Astrocyte (in vitro differentiated cells and primary cell): ENCODE results near the gene CCR5AS.

Source experiments
- EZH2 ChIP-seq: IDR thresholded peaks from 2 replicates; pipeline ENCODE4 v1.6.1; 2012; ENCODE audit warnings: mild to moderate bottlenecking, low read length, inconsistent platforms; ENCODE audit not compliant: insufficient read depth
- TF ChIP-seq, protein P1 (sequence below): IDR thresholded peaks from 2 replicates; pipeline ENCODE4 v1.5.1; 2011; ENCODE audit warnings: low read depth, mild to moderate bottlenecking, inconsistent platforms, low read length, moderate library complexity; ENCODE audit not compliant: insufficient read depth

DNA sequence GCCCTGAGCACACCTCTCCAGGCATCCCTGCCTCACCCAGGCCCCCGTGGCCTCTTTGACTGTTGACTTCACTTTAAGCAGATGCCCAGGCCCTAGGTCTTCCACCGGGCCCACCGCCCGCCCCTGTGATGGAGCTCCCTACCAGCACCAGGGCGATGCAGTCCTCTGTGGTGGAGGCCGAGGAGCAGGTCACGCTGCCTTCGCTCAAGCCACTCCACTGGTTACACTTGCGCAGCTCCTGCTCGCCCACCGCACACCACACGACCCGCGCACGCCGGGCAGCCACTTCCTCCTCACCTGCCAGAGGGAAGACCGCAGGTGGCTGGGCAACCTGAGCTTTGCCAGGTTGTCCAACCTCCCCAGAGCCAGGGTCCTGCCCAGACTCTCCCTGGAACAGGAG lies 41.9 kb upstream of the CCR5AS start:
- no peak for TF ChIP-seq EZH2
- TF ChIP-seq, protein P1, sequence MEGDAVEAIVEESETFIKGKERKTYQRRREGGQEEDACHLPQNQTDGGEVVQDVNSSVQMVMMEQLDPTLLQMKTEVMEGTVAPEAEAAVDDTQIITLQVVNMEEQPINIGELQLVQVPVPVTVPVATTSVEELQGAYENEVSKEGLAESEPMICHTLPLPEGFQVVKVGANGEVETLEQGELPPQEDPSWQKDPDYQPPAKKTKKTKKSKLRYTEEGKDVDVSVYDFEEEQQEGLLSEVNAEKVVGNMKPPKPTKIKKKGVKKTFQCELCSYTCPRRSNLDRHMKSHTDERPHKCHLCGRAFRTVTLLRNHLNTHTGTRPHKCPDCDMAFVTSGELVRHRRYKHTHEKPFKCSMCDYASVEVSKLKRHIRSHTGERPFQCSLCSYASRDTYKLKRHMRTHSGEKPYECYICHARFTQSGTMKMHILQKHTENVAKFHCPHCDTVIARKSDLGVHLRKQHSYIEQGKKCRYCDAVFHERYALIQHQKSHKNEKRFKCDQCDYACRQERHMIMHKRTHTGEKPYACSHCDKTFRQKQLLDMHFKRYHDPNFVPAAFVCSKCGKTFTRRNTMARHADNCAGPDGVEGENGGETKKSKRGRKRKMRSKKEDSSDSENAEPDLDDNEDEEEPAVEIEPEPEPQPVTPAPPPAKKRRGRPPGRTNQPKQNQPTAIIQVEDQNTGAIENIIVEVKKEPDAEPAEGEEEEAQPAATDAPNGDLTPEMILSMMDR = no peak
